Measurements from ENCODE around the gene GPR152. TPM values are rescaled to one million over a fixed set of nuclear protein-coding genes. Genes with fewer than 3 reads are reported as not detected.

Gene GPR152
- total and polyA plus RNA-seq, 2 donors (not counting 3 experiments of a cell fraction or from before 2014, with no cell fraction given) = not detected

GRCh38 chr11:67423466-67423865 is 29.1 kb downstream of the GPR152 start:
- no peak overlapping the region for H2AFZ ChIP-seq (ENCODE audit: low read depth, low read length)
- BruUV-seq (replicated peaks) = no TSS peak
- TF ChIP-seq, protein P1, sequence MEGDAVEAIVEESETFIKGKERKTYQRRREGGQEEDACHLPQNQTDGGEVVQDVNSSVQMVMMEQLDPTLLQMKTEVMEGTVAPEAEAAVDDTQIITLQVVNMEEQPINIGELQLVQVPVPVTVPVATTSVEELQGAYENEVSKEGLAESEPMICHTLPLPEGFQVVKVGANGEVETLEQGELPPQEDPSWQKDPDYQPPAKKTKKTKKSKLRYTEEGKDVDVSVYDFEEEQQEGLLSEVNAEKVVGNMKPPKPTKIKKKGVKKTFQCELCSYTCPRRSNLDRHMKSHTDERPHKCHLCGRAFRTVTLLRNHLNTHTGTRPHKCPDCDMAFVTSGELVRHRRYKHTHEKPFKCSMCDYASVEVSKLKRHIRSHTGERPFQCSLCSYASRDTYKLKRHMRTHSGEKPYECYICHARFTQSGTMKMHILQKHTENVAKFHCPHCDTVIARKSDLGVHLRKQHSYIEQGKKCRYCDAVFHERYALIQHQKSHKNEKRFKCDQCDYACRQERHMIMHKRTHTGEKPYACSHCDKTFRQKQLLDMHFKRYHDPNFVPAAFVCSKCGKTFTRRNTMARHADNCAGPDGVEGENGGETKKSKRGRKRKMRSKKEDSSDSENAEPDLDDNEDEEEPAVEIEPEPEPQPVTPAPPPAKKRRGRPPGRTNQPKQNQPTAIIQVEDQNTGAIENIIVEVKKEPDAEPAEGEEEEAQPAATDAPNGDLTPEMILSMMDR (IDR thresholded peaks at IDR 0.05; ENCODE audit: extremely low read depth in 1 of 2, insufficient read depth in 1 of 2, low read depth in 1 of 2, low read length in 2 of 2) = no peak
- TF ChIP-seq JUN (IDR thresholded peaks at IDR 0.05; ENCODE audit: borderline replicate concordance, insufficient read depth, insufficient read length, low read depth) (no peak), MYC (IDR thresholded peaks at IDR 0.05; ENCODE audit: low read depth, low read length) (no peak), POLR2A (IDR thresholded peaks at IDR 0.05; ENCODE audit: low read depth, low read length) (no peak), POLR2AphosphoS5 (IDR thresholded peaks at IDR 0.05; ENCODE audit: insufficient read depth, low read depth, low read length) (no peak), GATA2 (IDR thresholded peaks at IDR 0.05; ENCODE audit: insufficient read depth, insufficient read length, low read depth, low read length) (no peak), MAX (IDR thresholded peaks at IDR 0.05; ENCODE audit: insufficient read depth, insufficient read length) (no peak), EZH2 (IDR thresholded peaks at IDR 0.05; ENCODE audit: borderline replicate concordance, low read depth, low read length, severe bottlenecking) (no peak), FOS (IDR thresholded peaks at IDR 0.05; ENCODE audit: borderline replicate concordance, insufficient read depth, low read length) (no peak)
- FAIRE-seq = no peak
- intact Hi-C loops (cut with micrococcal nuclease) (no loop called here), dilution Hi-C loops (cut with MboI; ENCODE audit: extremely low pct_ligation_motif_present, low sequenced_read_pairs) (no loop called here)
- ChIA-PET POLR2A (no interaction called here), CTCF (interaction anchor here (1.4 kb wide), 1 partner anchor 22 kb away, joined by 5 read pairs; the partner anchor contains the start of gene PPP1CA)
- H3K27ac ChIP-seq (ENCODE audit: insufficient read depth, low read depth, low read length) = no peak overlapping the region
- H4K20me1 ChIP-seq (replicated peaks; ENCODE audit: control insufficient read depth, extremely low read depth, insufficient read depth, low read length) = no peaks in the 10 kb centered on the region
- no peak for DNase-seq (ENCODE audit: low read depth, low spot score)
- no peaks in the 10 kb centered on the region for H3K27me3 ChIP-seq (ENCODE audit: control insufficient read depth in 2 of 2, insufficient read depth in 2 of 2, low read length in 2 of 2)
- H3K9ac ChIP-seq (replicated peaks; ENCODE audit: extremely low read depth, insufficient read depth, low read length) = no peak overlapping the region
- peaks cover 4% of the 10 kb centered on the region for H3K4me1 ChIP-seq (ENCODE audit: control insufficient read depth, extremely low read depth, insufficient read depth, low read length)
- no peaks in the 10 kb centered on the region for H3K79me2 ChIP-seq (ENCODE audit: control insufficient read depth, insufficient read depth, low read length)
- no peak overlapping the region for H3K4me3 ChIP-seq (replicated peaks in 1 of 3; ENCODE audit: insufficient read depth in 1 of 3, low read depth in 1 of 3, low read length in 3 of 3)
- H3K36me3 ChIP-seq (ENCODE audit: control insufficient read depth in 2 of 2, extremely low read depth in 1 of 2, insufficient read depth in 2 of 2, low read length in 2 of 2) = no peaks in the 10 kb centered on the region
- no peak overlapping the region for H3K4me2 ChIP-seq (ENCODE audit: insufficient read depth, low read length)
- H3K9me1 ChIP-seq (replicated peaks; ENCODE audit: control insufficient read depth, extremely low read depth, insufficient read depth, low read length) = no peaks in the 10 kb centered on the region
- no peaks in the 10 kb centered on the region for H3K9me3 ChIP-seq (replicated peaks; ENCODE audit: control insufficient read depth, insufficient read depth, low read length)

Data from endothelial cell of umbilical vein (primary cell).